ENCODE results near the gene TARBP1. TPM values are rescaled to one million over a fixed set of nuclear protein-coding genes. Genes with fewer than 3 reads are reported as not detected.

Gene TARBP1
- total RNA-seq, 1 donor from 2014 or later: 32.4 TPM

DNA sequence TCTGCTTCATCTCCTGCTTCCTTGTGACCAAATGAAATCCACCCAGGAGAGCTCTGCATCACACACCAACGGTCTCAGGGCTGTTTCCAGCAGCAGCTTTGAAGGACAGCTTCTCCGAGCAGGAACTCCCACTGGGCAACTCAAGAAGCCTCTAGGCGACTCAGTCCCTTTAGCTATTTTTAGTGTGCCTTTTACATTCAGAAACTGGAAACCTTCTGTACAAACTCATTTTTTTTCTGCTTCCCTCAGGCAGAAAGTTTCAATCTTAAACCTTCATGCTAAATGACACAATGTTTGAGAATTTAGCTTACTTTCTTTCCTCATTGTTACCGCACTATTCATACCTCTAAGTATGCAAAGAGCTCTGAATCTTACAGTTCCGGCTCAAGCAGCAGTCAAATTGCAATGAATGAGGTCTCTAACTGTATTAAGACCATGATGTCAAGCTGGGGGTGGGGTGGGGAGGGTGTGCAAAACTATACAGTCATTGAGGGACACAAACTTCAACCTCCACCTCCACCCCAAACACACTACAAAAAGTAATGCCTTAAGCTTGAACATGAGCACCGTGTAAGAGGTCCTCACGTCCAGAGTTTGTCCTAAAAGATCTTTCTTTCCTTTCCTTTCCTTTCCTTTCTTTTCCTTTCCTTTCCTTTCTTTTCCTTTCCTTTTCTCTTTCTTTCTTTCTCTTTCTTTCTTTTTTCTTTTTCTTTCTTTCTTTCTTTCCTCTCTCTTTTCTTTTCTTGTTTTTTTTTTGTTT is 16.4 kb upstream of the TARBP1 start:
- no peaks in the 10 kb centered on the region for H3K27me3 Mint-ChIP-seq (ENCODE audit: unreplicated experiment)
- DNase-seq: no peak
- TF ChIP-seq, protein P1, sequence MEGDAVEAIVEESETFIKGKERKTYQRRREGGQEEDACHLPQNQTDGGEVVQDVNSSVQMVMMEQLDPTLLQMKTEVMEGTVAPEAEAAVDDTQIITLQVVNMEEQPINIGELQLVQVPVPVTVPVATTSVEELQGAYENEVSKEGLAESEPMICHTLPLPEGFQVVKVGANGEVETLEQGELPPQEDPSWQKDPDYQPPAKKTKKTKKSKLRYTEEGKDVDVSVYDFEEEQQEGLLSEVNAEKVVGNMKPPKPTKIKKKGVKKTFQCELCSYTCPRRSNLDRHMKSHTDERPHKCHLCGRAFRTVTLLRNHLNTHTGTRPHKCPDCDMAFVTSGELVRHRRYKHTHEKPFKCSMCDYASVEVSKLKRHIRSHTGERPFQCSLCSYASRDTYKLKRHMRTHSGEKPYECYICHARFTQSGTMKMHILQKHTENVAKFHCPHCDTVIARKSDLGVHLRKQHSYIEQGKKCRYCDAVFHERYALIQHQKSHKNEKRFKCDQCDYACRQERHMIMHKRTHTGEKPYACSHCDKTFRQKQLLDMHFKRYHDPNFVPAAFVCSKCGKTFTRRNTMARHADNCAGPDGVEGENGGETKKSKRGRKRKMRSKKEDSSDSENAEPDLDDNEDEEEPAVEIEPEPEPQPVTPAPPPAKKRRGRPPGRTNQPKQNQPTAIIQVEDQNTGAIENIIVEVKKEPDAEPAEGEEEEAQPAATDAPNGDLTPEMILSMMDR (IDR thresholded peaks at IDR 0.05; ENCODE audit: partially characterized antibody, unreplicated experiment): no peak
- no peak overlapping the region for H3K27ac Mint-ChIP-seq (ENCODE audit: unreplicated experiment)
- peaks cover 3% of the 10 kb centered on the region for H3K9me3 Mint-ChIP-seq (ENCODE audit: unreplicated experiment)
- peak overlapping the region; percentile 33 for H3K4me3 Mint-ChIP-seq (ENCODE audit: unreplicated experiment)
- H3K4me1 Mint-ChIP-seq (ENCODE audit: low read depth, unreplicated experiment): peaks cover 34% of the 10 kb centered on the region
- H3K36me3 Mint-ChIP-seq (ENCODE audit: unreplicated experiment): no peaks in the 10 kb centered on the region

DNA sequence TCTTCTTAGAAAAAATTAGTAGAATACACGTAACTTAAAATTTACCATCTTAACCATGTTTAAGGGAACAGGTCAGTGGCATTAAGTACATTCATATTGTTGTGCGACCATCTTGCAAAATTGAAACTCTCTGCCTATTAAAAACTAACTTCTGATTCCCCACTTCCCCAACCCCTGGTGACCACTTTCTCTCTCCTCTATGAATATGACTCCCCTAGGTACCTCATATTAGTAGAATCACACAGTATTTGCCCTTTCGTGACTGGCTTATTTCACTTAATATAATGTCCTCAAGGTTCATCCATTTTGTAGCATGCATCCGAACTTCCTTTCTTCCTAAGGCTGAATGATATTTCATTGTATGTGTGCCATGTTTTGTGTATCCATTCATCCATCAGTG is 15.1 kb upstream of the TARBP1 start:
- no peak overlapping the region for H3K4me3 Mint-ChIP-seq (ENCODE audit: unreplicated experiment)
- H3K27me3 Mint-ChIP-seq (ENCODE audit: unreplicated experiment): no peaks in the 10 kb centered on the region
- peaks cover 3% of the 10 kb centered on the region for H3K9me3 Mint-ChIP-seq (ENCODE audit: unreplicated experiment)
- no peaks in the 10 kb centered on the region for H3K36me3 Mint-ChIP-seq (ENCODE audit: unreplicated experiment)
- no peak overlapping the region for H3K27ac Mint-ChIP-seq (ENCODE audit: unreplicated experiment)
- no peak for DNase-seq
- peaks cover 20% of the 10 kb centered on the region for H3K4me1 Mint-ChIP-seq (ENCODE audit: low read depth, unreplicated experiment)
- TF ChIP-seq, protein P1 (IDR thresholded peaks at IDR 0.05; ENCODE audit: partially characterized antibody, unreplicated experiment): no peak

DNA sequence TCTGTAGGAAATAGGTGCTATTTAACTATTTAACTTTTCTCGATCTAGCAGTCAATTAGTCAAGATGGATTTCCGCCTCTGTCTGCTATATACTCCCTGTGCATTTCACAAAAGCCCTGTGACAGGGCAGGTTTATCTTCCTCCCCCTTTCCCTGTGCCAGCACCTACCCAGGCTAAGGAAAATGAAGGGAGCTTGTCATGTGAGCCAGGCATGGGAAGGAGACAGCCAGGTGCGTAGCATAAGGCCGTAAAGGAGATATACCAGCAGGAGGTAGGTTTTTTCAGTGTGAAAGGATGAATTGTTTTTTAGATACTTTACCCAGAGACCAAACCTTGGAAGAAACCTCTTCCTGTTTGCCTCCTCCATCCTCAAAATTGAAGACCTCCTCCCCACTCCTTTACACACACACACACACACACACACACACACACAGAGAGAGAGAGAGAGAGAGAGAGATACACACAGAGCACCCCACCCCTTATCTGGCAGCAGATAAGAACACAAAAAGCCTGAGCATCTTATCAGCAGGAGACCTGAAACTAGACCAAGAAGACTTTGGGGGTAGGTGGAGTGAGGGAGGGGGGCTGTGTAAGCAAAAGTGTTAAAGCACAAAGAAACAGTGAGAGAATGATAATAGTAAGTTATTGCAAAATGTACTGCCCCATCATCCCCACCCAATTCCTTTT is 12.0 kb upstream of the TARBP1 start:
- H3K4me1 Mint-ChIP-seq (ENCODE audit: low read depth, unreplicated experiment): peaks cover 18% of the 10 kb centered on the region
- no peak for DNase-seq
- H3K27me3 Mint-ChIP-seq (ENCODE audit: unreplicated experiment): no peaks in the 10 kb centered on the region
- H3K4me3 Mint-ChIP-seq (ENCODE audit: unreplicated experiment): no peak overlapping the region
- TF ChIP-seq, protein P1 (IDR thresholded peaks at IDR 0.05; ENCODE audit: partially characterized antibody, unreplicated experiment): no peak
- no peak overlapping the region for H3K27ac Mint-ChIP-seq (ENCODE audit: unreplicated experiment)
- H3K9me3 Mint-ChIP-seq (ENCODE audit: unreplicated experiment): peaks cover 3% of the 10 kb centered on the region
- H3K36me3 Mint-ChIP-seq (ENCODE audit: unreplicated experiment): no peaks in the 10 kb centered on the region

DNA sequence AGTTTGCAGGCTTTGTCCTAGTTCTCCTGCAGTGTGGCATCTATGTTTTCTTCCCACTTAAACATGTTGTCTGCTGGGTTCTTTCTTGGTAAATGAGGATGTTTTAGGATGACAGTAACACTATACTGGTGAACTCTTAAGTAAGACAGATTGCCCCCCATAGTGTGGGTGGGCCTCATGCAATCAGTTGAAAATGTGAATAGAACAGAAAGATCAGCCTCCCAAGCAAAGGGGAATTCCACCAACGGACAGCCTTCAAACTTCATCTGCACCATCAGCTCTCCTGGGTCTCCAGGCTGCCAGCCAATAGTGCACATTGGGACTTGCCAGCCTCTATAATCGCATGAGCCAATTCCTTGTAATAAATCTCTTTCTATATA is 10.7 kb upstream of the TARBP1 start:
- H3K9me3 Mint-ChIP-seq (ENCODE audit: unreplicated experiment): peaks cover 5% of the 10 kb centered on the region
- no peak overlapping the region for H3K4me3 Mint-ChIP-seq (ENCODE audit: unreplicated experiment)
- TF ChIP-seq, protein P1 (IDR thresholded peaks at IDR 0.05; ENCODE audit: partially characterized antibody, unreplicated experiment): no peak
- H3K27me3 Mint-ChIP-seq (ENCODE audit: unreplicated experiment): no peaks in the 10 kb centered on the region
- no peak for DNase-seq
- H3K27ac Mint-ChIP-seq (ENCODE audit: unreplicated experiment): no peak overlapping the region
- no peaks in the 10 kb centered on the region for H3K36me3 Mint-ChIP-seq (ENCODE audit: unreplicated experiment)
- H3K4me1 Mint-ChIP-seq (ENCODE audit: low read depth, unreplicated experiment): peaks cover 13% of the 10 kb centered on the region
